ENCODE results near the gene ARRDC3.
"Not testable (repeated sequence)": the region's sequence is repeated elsewhere in the genome, so short reads cannot be mapped to it uniquely, and the experiment has no call there.

The ARRDC3 gene

GRCh38 chr5:91403438-91403837 lies 20.3 kb upstream of the ARRDC3 start:
- no peak overlapping the region for H3K4me3 Mint-ChIP-seq
- H3K36me3 Mint-ChIP-seq (ENCODE audit: insufficient read depth), result no peaks in the 10 kb centered on the region
- H3K9me3 Mint-ChIP-seq, result no peaks in the 10 kb centered on the region
- no peak overlapping the region for H3K27ac Mint-ChIP-seq
- H3K27me3 Mint-ChIP-seq, result no peaks in the 10 kb centered on the region
- no peaks in the 10 kb centered on the region for H3K4me1 Mint-ChIP-seq (ENCODE audit: low read depth in 2 of 2)
- ATAC-seq (replicated peaks) (no peak), DNase-seq (no peak)

GRCh38 chr5:91401175-91401574 lies 18.1 kb upstream of the ARRDC3 start:
- Mint-ChIP-seq H3K4me1 (ENCODE audit: low read depth in 2 of 2) (peaks cover 4 to 6% of the 10 kb centered on the region in 2 donors), H3K36me3 (ENCODE audit: insufficient read depth) (no peaks in the 10 kb centered on the region), H3K4me3 (no peak overlapping the region), H3K27me3 (no peaks in the 10 kb centered on the region), H3K9me3 (no peaks in the 10 kb centered on the region), H3K27ac (no peak overlapping the region)
- ATAC-seq (replicated peaks), result no peak
- no peak for DNase-seq

- peaks cover 4 to 6% of the 10 kb centered on the region in 2 donors for H3K4me1 Mint-ChIP-seq (ENCODE audit: low read depth in 2 of 2)
- DNase-seq (no peak), ATAC-seq (replicated peaks) (no peak)
- no peaks in the 10 kb centered on the region for H3K9me3 Mint-ChIP-seq
- H3K27me3 Mint-ChIP-seq, result no peaks in the 10 kb centered on the region
- H3K36me3 Mint-ChIP-seq (ENCODE audit: insufficient read depth), result no peaks in the 10 kb centered on the region
- no peak overlapping the region for H3K27ac Mint-ChIP-seq
- no peak overlapping the region for H3K4me3 Mint-ChIP-seq
Observed at GRCh38 chr5:91397791-91398190, 14.7 kb upstream of the ARRDC3 start.

GRCh38 chr5:91390268-91390667 lies 7.2 kb upstream of the ARRDC3 start:
- ATAC-seq (replicated peaks), result peak; percentile 91
- Mint-ChIP-seq H3K4me1 (ENCODE audit: low read depth in 2 of 2) (peaks cover 9 to 10% of the 10 kb centered on the region in 2 donors), H3K36me3 (ENCODE audit: insufficient read depth) (peaks cover 6% of the 10 kb centered on the region), H3K4me3 (peak overlapping the region in 1 of 2 donors; percentile 57), H3K27me3 (no peaks in the 10 kb centered on the region), H3K9me3 (no peaks in the 10 kb centered on the region), H3K27ac (peak overlapping the region; percentile 8 to 52)
- DNase-seq, result no peak

- peaks cover 11 to 14% of the 10 kb centered on the region in 2 donors for H3K4me1 Mint-ChIP-seq (ENCODE audit: low read depth in 2 of 2)
- not testable (repeated sequence) for H3K9me3 Mint-ChIP-seq; DNase-seq; H3K36me3 Mint-ChIP-seq (ENCODE audit: insufficient read depth); H3K27me3 Mint-ChIP-seq; ATAC-seq (replicated peaks)
- peak overlapping the region; percentile 45 to 57 for H3K4me3 Mint-ChIP-seq
- H3K27ac Mint-ChIP-seq, result peak overlapping the region; percentile 8 to 52
Observed at GRCh38 chr5:91389555-91389954, 6.4 kb upstream of the ARRDC3 start.

- no peak overlapping the region for H3K27ac Mint-ChIP-seq
- H3K9me3 Mint-ChIP-seq, result no peaks in the 10 kb centered on the region
- no peak overlapping the region for H3K4me3 Mint-ChIP-seq
- ATAC-seq (replicated peaks), result no peak
- no peaks in the 10 kb centered on the region for H3K27me3 Mint-ChIP-seq
- DNase-seq, result no peak
- H3K4me1 Mint-ChIP-seq (ENCODE audit: low read depth in 2 of 2), result peaks cover 20 to 26% of the 10 kb centered on the region in 2 donors
- H3K36me3 Mint-ChIP-seq (ENCODE audit: insufficient read depth), result peaks cover 10% of the 10 kb centered on the region
Observed at GRCh38 chr5:91388362-91388761, 5.2 kb upstream of the ARRDC3 start.

- Mint-ChIP-seq H3K4me3 (no peak overlapping the region), H3K27me3 (no peaks in the 10 kb centered on the region), H3K27ac (no peak overlapping the region), H3K36me3 (ENCODE audit: insufficient read depth) (peaks cover 33% of the 10 kb centered on the region), H3K9me3 (no peaks in the 10 kb centered on the region), H3K4me1 (ENCODE audit: low read depth in 2 of 2) (peaks cover 21 to 27% of the 10 kb centered on the region in 2 donors)
- no peak for ATAC-seq (replicated peaks)
- DNase-seq, result no peak
Observed at GRCh38 chr5:91386120-91386519, 3.0 kb upstream of the ARRDC3 start.

- H3K27me3 Mint-ChIP-seq; H3K27ac Mint-ChIP-seq; H3K4me3 Mint-ChIP-seq; H3K9me3 Mint-ChIP-seq; ATAC-seq (replicated peaks); DNase-seq: not testable (repeated sequence)
- Mint-ChIP-seq H3K4me1 (ENCODE audit: low read depth in 2 of 2) (peaks cover 21 to 27% of the 10 kb centered on the region in 2 donors), H3K36me3 (ENCODE audit: insufficient read depth) (peaks cover 38% of the 10 kb centered on the region)
Observed at GRCh38 chr5:91385596-91385995, 2.5 kb upstream of the ARRDC3 start.

- peaks cover 39% of the 10 kb centered on the region for H3K36me3 Mint-ChIP-seq (ENCODE audit: insufficient read depth)
- H3K4me1 Mint-ChIP-seq (ENCODE audit: low read depth in 2 of 2), result peaks cover 15 to 27% of the 10 kb centered on the region in 2 donors
- H3K27me3 Mint-ChIP-seq, result no peaks in the 10 kb centered on the region
- no peak overlapping the region for H3K27ac Mint-ChIP-seq
- no peak for ATAC-seq (replicated peaks)
- DNase-seq, result peak; percentile 37 to 43 (median 38)
- no peaks in the 10 kb centered on the region for H3K9me3 Mint-ChIP-seq
- H3K4me3 Mint-ChIP-seq, result peak overlapping the region; percentile 81 to 94
Observed at GRCh38 chr5:91384671-91385430, 1.7 kb upstream of the ARRDC3 start.

GRCh38 chr5:91383956-91384300 lies 811 bp upstream of the ARRDC3 start:
- H3K9me3 Mint-ChIP-seq, result no peaks in the 10 kb centered on the region
- H3K4me3 Mint-ChIP-seq, result peak overlapping the region; percentile 81 to 94
- H3K27ac Mint-ChIP-seq, result peak overlapping the region; percentile 98 to 100
- ATAC-seq (replicated peaks) (no peak), DNase-seq (no peak)
- H3K27me3 Mint-ChIP-seq, result no peaks in the 10 kb centered on the region
- peaks cover 12 to 26% of the 10 kb centered on the region in 2 donors for H3K4me1 Mint-ChIP-seq (ENCODE audit: low read depth in 2 of 2)
- H3K36me3 Mint-ChIP-seq (ENCODE audit: insufficient read depth), result peaks cover 48% of the 10 kb centered on the region

GRCh38 chr5:91382530-91383026 lies 539 bp downstream of the ARRDC3 start:
- Mint-ChIP-seq H3K4me1 (ENCODE audit: low read depth in 2 of 2) (peaks cover 12 to 30% of the 10 kb centered on the region in 2 donors), H3K9me3 (no peaks in the 10 kb centered on the region), H3K36me3 (ENCODE audit: insufficient read depth) (peaks cover 60% of the 10 kb centered on the region), H3K27ac (peak overlapping the region; percentile 98 to 100), H3K27me3 (no peaks in the 10 kb centered on the region), H3K4me3 (peak overlapping the region; percentile 81 to 94)
- no peak for ATAC-seq (replicated peaks)
- DNase-seq, result peak; percentile 23 to 39 (median 24)

GRCh38 chr5:91381774-91382359 lies 1.2 kb downstream of the ARRDC3 start:
- no peaks in the 10 kb centered on the region for H3K27me3 Mint-ChIP-seq
- peak; percentile 63 to 80 (median 66) for DNase-seq
- H3K4me1 Mint-ChIP-seq (ENCODE audit: low read depth in 2 of 2), result peaks cover 14 to 34% of the 10 kb centered on the region in 2 donors
- H3K4me3 Mint-ChIP-seq, result peak overlapping the region; percentile 81 to 94
- H3K27ac Mint-ChIP-seq, result peak overlapping the region; percentile 98 to 100
- H3K36me3 Mint-ChIP-seq (ENCODE audit: insufficient read depth), result peaks cover 67% of the 10 kb centered on the region
- no peaks in the 10 kb centered on the region for H3K9me3 Mint-ChIP-seq
- peak; percentile 28 for ATAC-seq (replicated peaks)

GRCh38 chr5:91381239-91381773 lies 1.8 kb downstream of the ARRDC3 start:
- DNase-seq, result no peak
- H3K27ac Mint-ChIP-seq, result peak overlapping the region; percentile 98 to 100
- peaks cover 14 to 34% of the 10 kb centered on the region in 2 donors for H3K4me1 Mint-ChIP-seq (ENCODE audit: low read depth in 2 of 2)
- H3K9me3 Mint-ChIP-seq, result no peaks in the 10 kb centered on the region
- H3K4me3 Mint-ChIP-seq, result peak overlapping the region; percentile 81 to 94
- H3K36me3 Mint-ChIP-seq (ENCODE audit: insufficient read depth), result peaks cover 73% of the 10 kb centered on the region
- ATAC-seq (replicated peaks), result no peak
- no peaks in the 10 kb centered on the region for H3K27me3 Mint-ChIP-seq
